Loucy (cell line): ENCODE data around the gene CALML3.

ENCODE experiments used
- EZH2phosphoT487 ChIP-seq: fragments of 200-600 bp; IDR thresholded peaks from 2 replicates; pipeline ENCODE4 v1.6.1; 2018; ENCODE audit warnings: antibody characterized with exemption, mild to moderate bottlenecking, moderate library complexity, borderline replicate concordance
- TF ChIP-seq, protein P1 (sequence below): fragments of 200-600 bp; sonication (generic); conservative IDR thresholded peaks from 2 replicates; pipeline ENCODE4 v1.5.1; 2014; ENCODE audit warnings: mild to moderate bottlenecking, antibody characterized with exemption, low read length

- no peak for TF ChIP-seq EZH2phosphoT487
- TF ChIP-seq, protein P1, sequence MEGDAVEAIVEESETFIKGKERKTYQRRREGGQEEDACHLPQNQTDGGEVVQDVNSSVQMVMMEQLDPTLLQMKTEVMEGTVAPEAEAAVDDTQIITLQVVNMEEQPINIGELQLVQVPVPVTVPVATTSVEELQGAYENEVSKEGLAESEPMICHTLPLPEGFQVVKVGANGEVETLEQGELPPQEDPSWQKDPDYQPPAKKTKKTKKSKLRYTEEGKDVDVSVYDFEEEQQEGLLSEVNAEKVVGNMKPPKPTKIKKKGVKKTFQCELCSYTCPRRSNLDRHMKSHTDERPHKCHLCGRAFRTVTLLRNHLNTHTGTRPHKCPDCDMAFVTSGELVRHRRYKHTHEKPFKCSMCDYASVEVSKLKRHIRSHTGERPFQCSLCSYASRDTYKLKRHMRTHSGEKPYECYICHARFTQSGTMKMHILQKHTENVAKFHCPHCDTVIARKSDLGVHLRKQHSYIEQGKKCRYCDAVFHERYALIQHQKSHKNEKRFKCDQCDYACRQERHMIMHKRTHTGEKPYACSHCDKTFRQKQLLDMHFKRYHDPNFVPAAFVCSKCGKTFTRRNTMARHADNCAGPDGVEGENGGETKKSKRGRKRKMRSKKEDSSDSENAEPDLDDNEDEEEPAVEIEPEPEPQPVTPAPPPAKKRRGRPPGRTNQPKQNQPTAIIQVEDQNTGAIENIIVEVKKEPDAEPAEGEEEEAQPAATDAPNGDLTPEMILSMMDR, result no peak
Measured at GRCh38 chr10:5540891-5541290, 16.1 kb downstream of the CALML3 start.
